H1 (cell line): ENCODE measurements around the gene CCL4.
"Not testable (repeated sequence)": the region's sequence is repeated elsewhere in the genome, so short reads cannot be mapped to it uniquely, and the experiment has no call there.

ENCODE experiments used
- CTCF ChIP-seq, 3 experiments: IDR thresholded peaks; 1 replicate in 2 of 3; 2 replicates in 1 of 3; pipeline versions ENCODE4 v1.5.1 to v1.6.1; 2011; ENCODE audit warnings: low read length in 3 of 3, mild to moderate bottlenecking in 3 of 3, inconsistent platforms in 2 of 3, low read depth in 1 of 3, moderate library complexity in 1 of 3; ENCODE audit not compliant: insufficient read depth in 1 of 3; ENCODE audit errors: control extremely low read depth in 1 of 3
- POU5F1 ChIP-seq: IDR thresholded peaks from 2 replicates; pipeline ENCODE4 v1.6.1; 2011; ENCODE audit warnings: low read depth, mild to moderate bottlenecking, low read length, moderate library complexity

- not testable (repeated sequence) for TF ChIP-seq POU5F1; CTCF (IDR thresholded peaks at IDR 0.05; ENCODE audit: control extremely low read depth in 1 of 3, insufficient read depth in 1 of 3, low read depth in 1 of 3, low read length in 3 of 3)
These were observed 11.5 kb downstream of the CCL4 start for GRCh38 chr17:36114971-36115648.
